Upper lobe of left lung (tissue), 6 donors: ENCODE measurements around the gene PIM2. TPM values are rescaled to one million over a fixed set of nuclear protein-coding genes. Genes with fewer than 3 reads are reported as not detected.

Experiments used
- ATAC-seq, 2 donors: fragments of 200-7000 bp; cut with Tn5 transposase; one replicate each; pipeline ENCODE4 v1.9.1; 2022; ENCODE audit warnings: mild to moderate bottlenecking in 2 of 2, moderate library complexity in 2 of 2; ENCODE audit not compliant: low FRiP score in 2 of 2
- DNase-seq, 2 donors: peaks; one replicate each; pipeline ENCODE4 v3.0.0-alpha.2; 2019 to 2020
- H3K27ac ChIP-seq, 4 donors: fragments of 200-600 bp; sonication (generic); one replicate each; pipeline ENCODE4 v1.5.1; 2016 to 2019
- H3K27me3 ChIP-seq, 4 donors: fragments of 200-600 bp; sonication (generic); one replicate each; pipeline ENCODE4 v1.5.1; 2017 to 2019
- H3K36me3 ChIP-seq, 4 donors: fragments of 200-600 bp; sonication (generic); one replicate each; pipeline ENCODE4 v1.5.1; 2016 to 2019
- H3K4me1 ChIP-seq, 4 donors: fragments of 200-600 bp; sonication (generic); one replicate each; pipeline ENCODE4 v1.5.1; 2018 to 2019
- H3K4me3 ChIP-seq, 4 donors: fragments of 200-600 bp; sonication (generic); one replicate each; pipeline ENCODE4 v1.5.1; 2017 to 2019; ENCODE audit warnings: mild to moderate bottlenecking in 2 of 4, moderate library complexity in 1 of 4
- H3K9me3 ChIP-seq, 4 donors: fragments of 200-600 bp; sonication (generic); one replicate each; pipeline ENCODE4 v1.5.1; 2018 to 2019
- CTCF ChIP-seq, 6 experiments: fragments of 450-650 bp in 4 of 6; fragments of 200-600 bp in 2 of 6; sonication (generic) in 2 of 6; IDR thresholded peaks; one replicate each; pipeline ENCODE4 v1.5.1; 2016 to 2019; ENCODE audit warnings: antibody characterized with exemption in 6 of 6
- EP300 ChIP-seq, 4 donors: sonication (generic); formaldehyde crosslinking; IDR thresholded peaks; one replicate each; pipeline ENCODE4 v1.5.1; 2017; ENCODE audit warnings: antibody characterized with exemption in 4 of 4, control low read depth in 2 of 4
- POLR2A ChIP-seq, 4 donors: fragments of 450-650 bp; IDR thresholded peaks; one replicate each; pipeline ENCODE4 v1.5.1; 2016 to 2017; ENCODE audit warnings: antibody characterized with exemption in 4 of 4, mild to moderate bottlenecking in 2 of 4
- POLR2AphosphoS5 ChIP-seq, 2 donors: sonication (generic); formaldehyde crosslinking; IDR thresholded peaks; one replicate each; pipeline ENCODE4 v1.5.1; 2017; ENCODE audit warnings: antibody characterized with exemption in 2 of 2
- WGBS, 2 donors: methylation state at CpG; one replicate each; pipeline ENCODE4 v1.1.5; 2017 to 2018; 5-methylcytosine and 5-hydroxymethylcytosine counted together
- total RNA-seq, 6 donors: library from RNA; depleted of rRNA in 4 of 6; stranded (reverse); fragments of >200 nt in 4 of 6; gene quantifications; one replicate each; pipeline versions ENCODE4 v1.1.0 to v1.2.1, GENCODE V29; 2016 to 2021
- donor health status: DM: no; HTN: no; CAD: no; lungs with moderate emphysema.
- donor health status: DM: no; HTN: yes; CAD: no; lungs with severe emphysema.

The PIM2 gene
- total RNA-seq, 6 donors from 2014 or later = 16.3 to 36.1 (median 26.2) TPM

DNA sequence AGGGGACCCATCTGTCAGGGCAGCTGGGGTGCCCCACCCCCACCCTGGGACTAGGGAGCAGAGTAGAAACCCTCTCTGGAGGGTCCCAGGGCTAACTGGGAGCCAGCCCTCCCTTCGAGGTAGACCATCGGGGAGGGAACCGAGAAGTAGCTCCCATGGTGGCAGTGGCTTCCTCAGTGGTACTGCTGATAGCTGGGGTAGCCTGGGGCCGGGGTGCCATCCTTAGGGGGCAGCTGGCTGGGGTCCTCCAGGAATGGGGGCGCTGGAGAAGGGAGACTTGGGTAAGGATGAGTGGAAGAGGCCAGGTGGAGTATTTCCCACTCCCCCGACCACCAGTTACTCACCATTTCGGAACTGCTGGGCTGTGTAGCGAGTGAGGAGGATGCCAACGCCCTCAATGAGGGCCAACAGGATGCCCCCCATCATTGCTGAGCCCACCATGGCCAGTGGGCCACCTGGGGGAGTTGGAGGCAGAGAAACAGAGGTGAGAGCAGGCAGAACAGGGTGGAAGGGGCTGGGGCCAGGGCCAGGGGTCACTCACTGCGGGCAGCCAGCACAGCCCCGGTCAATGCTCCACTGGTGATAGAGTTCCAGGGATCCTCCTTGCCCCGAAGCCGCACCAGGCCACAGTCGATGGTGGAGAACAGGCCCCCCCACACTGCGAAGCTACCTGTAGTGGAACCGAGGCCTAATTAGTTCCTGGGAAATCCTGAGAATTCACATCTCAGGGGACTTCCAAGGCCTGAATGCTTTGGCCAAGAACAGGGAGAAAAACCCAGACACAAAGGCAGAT is 25.1 kb downstream of the PIM2 start:
- H3K9me3 ChIP-seq = peaks cover 0 to 3% (median 0%) of the 10 kb centered on the region in 4 donors
- no peak for TF ChIP-seq EP300 (IDR thresholded peaks at IDR 0.05)
- no peak for TF ChIP-seq CTCF (IDR thresholded peaks at IDR 0.05)
- no peak for TF ChIP-seq POLR2A (IDR thresholded peaks at IDR 0.05)
- no peak for TF ChIP-seq POLR2AphosphoS5 (IDR thresholded peaks at IDR 0.05)
- no peaks in the 10 kb centered on the region for H3K27me3 ChIP-seq
- no peak overlapping the region for H3K27ac ChIP-seq
- WGBS, 2 donors = 87 to 100% methylated on average over 3 to 16 of the region's 16 CpGs
- H3K4me1 ChIP-seq = peaks cover 10 to 17% (median 12%) of the 10 kb centered on the region in 4 donors
- no peak for ATAC-seq
- H3K36me3 ChIP-seq = peaks cover 0 to 14% (median 3%) of the 10 kb centered on the region in 4 donors
- DNase-seq = no peak
- no peak overlapping the region for H3K4me3 ChIP-seq

GRCh38 chrX:48892896-48893295 is 25.9 kb downstream of the PIM2 start:
- DNase-seq (no peak), ATAC-seq (no peak)
- H3K4me1 ChIP-seq = peaks cover 10 to 17% (median 12%) of the 10 kb centered on the region in 4 donors
- no peaks in the 10 kb centered on the region for H3K9me3 ChIP-seq
- no peak overlapping the region for H3K4me3 ChIP-seq
- peaks cover 0 to 14% (median 3%) of the 10 kb centered on the region in 4 donors for H3K36me3 ChIP-seq
- TF ChIP-seq EP300 (IDR thresholded peaks at IDR 0.05) (no peak), POLR2A (IDR thresholded peaks at IDR 0.05) (no peak), POLR2AphosphoS5 (IDR thresholded peaks at IDR 0.05) (no peak), CTCF (IDR thresholded peaks at IDR 0.05) (no peak)
- no peak overlapping the region for H3K27ac ChIP-seq
- 76 to 81% methylated on average over 3 to 4 of the region's 4 CpGs for WGBS, 2 donors
- no peaks in the 10 kb centered on the region for H3K27me3 ChIP-seq

DNA sequence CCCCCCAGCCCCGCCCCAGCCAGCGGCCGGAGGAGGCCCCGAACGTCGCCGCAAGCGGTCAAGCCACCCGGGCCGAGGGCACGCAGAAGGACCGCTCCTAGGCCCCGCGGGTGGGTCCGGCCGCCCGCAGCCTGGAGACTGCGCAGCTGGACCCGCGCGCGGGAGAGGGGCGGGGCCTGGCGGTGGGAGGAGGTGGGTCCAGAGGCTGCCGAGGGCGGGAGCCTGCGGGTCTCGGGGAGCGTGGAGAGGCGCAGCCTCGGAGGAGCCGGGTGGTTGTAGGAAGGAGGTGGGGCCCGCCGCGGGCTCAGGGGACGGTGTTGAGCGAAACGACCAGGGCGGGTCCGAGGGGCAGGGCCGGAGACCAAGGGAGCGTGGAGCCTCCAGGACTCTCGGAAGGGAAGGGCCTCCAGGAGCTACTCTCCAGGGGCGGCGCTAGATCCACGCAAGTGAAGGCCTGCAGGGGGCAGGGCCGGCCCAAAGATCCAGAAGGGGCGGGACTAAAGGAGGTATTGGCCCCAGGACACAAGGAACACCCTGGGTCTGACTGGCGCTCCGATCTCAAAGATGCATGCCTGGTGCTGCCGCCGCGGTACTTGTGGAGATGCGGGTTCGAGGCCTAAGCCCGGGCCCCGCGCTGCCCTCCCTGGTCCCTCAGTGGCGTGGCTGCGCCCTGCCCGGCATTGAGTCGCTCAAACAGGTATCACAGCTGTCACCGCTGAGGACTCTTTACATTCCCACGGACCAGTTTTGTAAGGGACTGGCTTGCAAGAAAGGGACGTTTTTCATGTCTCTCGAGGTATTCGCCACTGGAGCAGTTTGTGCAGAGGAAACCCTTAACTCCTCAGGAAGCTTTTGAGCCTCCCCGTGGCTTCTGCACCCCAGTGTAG is 27.2 kb downstream of the PIM2 start:
- peak overlapping the region; percentile 30 to 84 (median 73) for H3K27ac ChIP-seq
- peak overlapping the region; percentile 32 to 85 (median 68) for H3K4me3 ChIP-seq
- TF ChIP-seq CTCF (IDR thresholded peaks at IDR 0.05) (peak; percentile 23 to 76 (median 60)), EP300 (IDR thresholded peaks at IDR 0.05) (no peak), POLR2A (IDR thresholded peaks at IDR 0.05) (peak in 1 of 4 donors; percentile 60)
- WGBS, 2 donors = 40% methylated on average over 56 of the region's 68 CpGs; no CpG with 5 or more reads in 1 of the 2 donors
- H3K9me3 ChIP-seq = no peaks in the 10 kb centered on the region
- peaks cover 8 to 15% (median 11%) of the 10 kb centered on the region in 4 donors for H3K4me1 ChIP-seq
- peak; percentile 94 to 97 for ATAC-seq
- H3K36me3 ChIP-seq = peaks cover 0 to 14% (median 3%) of the 10 kb centered on the region in 4 donors
- no peaks in the 10 kb centered on the region for H3K27me3 ChIP-seq
- peak; percentile 89 to 95 for DNase-seq

- H3K9me3 ChIP-seq = no peaks in the 10 kb centered on the region
- no peak for TF ChIP-seq CTCF (IDR thresholded peaks at IDR 0.05)
- WGBS, 2 donors = 1 to 48% methylated on average over 9 to 27 of the region's 35 CpGs
- peak overlapping the region; percentile 30 to 84 (median 73) for H3K27ac ChIP-seq
- DNase-seq = peak; percentile 41 to 86
- peak overlapping the region; percentile 32 to 85 (median 68) for H3K4me3 ChIP-seq
- peaks cover 4 to 9% (median 6%) of the 10 kb centered on the region in 4 donors for H3K4me1 ChIP-seq
- H3K36me3 ChIP-seq = peaks cover 0 to 14% (median 3%) of the 10 kb centered on the region in 4 donors
- H3K27me3 ChIP-seq = no peaks in the 10 kb centered on the region
- ATAC-seq = peak in 1 of 2 donors; percentile 77
Observed at GRCh38 chrX:48890934-48891401, 27.9 kb downstream of the PIM2 start.
